Stimulated activated CD4-positive, alpha-beta T cell treated with anti-CD3 and anti-CD28 coated beads, Interleukin-1b, Interleukin-23, amount 100 ng/mL, for 48 hours (primary cell): ENCODE data around the gene MAZ.
A peak's percentile ranks its signal among the peaks of the same experiment; 100 is the strongest.
"Not testable (repeated sequence)": the region's sequence is repeated elsewhere in the genome, so short reads cannot be mapped to it uniquely, and the experiment has no call there.

Experiments
- DNase-seq: peaks from one replicate; pipeline ENCODE4 v3.0.0-alpha.2; 2020

The MAZ gene

GRCh38 chr16:29784901-29785500 lies 21.3 kb upstream of the MAZ start:
- DNase-seq, result peak; percentile 74

DNA sequence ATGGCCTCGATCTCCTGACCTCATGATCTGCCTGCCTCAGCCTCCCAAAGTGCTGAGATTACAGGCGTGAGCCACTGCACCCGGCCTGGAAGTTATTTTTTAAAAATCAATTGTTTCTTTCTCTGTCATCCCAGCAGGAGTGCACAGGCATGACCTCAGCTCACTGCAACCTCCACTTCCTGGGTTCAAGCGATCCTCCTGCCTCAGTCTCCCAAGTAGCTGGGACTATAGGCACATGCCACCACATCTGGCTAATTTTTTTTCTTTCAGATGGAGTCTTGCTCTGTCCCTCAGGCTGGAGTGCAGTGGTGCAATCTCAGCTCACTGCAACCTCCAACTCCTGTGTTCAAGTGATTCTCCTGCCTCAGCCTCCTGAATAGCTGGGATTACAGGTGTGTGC lies 19.2 kb upstream of the MAZ start:
- DNase-seq, result not testable (repeated sequence)

DNA sequence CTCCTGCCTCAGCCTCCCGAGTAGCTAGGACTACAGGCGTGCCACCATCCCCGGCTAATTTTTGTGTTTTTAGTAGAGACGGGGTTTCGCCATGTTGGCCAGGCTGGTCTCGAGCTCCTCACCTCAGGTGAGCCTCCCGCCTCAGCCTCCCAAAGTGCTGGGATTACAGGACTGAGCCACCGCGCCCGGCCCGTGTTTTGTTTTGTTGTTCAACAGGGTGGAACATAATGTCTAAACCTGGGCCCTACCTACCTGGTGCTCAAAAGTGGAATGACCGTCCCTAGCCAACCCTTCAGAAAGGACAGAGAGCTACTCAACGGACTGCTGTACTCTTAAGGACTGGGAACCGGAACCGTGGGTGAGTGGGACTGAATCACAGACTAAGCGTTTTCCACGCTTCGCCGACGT lies 16.6 kb upstream of the MAZ start:
- DNase-seq, result no peak

DNA sequence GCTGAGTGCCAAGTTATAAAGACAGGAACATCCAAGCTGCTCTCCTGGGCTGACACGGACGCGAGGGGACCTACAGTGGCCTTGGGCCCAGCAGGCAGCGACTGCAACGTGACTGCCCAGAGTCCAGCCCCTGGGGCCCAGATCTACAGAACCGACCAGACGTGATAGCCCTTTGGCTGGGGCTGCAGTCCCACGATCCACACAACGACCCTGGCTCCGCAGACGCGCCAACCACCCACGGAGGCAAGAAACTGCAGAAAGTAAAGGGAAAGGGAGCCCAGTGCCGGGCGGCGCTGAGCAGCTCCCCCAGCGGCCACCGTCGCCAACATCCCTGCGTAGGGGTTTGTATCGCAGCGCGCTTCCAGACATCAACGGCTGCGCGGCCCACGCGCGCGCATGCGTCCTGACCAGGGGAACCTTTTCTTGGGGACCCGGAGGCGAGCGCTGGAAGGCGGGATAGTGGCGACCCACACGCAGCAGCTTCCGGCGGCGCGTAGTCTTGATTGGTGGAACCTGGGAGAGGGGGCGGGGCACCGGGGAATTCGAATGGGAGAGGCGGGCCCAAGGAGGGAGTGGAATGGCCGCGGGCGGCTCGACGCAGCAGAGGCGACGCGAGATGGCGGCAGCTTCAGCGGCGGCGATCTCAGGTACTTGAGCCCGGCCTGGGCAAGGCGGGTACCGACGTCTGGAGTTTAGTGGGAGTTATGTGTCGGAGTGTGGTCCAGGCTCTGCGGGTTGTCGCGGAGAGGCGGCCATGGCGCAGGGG lies 16.0 kb upstream of the MAZ start, which contains the start of gene KIF22:
Gene KIF22, plus strand, starts transcription at position 569 of the 766 bp plus-strand sequence. Its CDS starts 9 bp downstream, at position 578.
- DNase-seq, result peak; percentile 100

DNA sequence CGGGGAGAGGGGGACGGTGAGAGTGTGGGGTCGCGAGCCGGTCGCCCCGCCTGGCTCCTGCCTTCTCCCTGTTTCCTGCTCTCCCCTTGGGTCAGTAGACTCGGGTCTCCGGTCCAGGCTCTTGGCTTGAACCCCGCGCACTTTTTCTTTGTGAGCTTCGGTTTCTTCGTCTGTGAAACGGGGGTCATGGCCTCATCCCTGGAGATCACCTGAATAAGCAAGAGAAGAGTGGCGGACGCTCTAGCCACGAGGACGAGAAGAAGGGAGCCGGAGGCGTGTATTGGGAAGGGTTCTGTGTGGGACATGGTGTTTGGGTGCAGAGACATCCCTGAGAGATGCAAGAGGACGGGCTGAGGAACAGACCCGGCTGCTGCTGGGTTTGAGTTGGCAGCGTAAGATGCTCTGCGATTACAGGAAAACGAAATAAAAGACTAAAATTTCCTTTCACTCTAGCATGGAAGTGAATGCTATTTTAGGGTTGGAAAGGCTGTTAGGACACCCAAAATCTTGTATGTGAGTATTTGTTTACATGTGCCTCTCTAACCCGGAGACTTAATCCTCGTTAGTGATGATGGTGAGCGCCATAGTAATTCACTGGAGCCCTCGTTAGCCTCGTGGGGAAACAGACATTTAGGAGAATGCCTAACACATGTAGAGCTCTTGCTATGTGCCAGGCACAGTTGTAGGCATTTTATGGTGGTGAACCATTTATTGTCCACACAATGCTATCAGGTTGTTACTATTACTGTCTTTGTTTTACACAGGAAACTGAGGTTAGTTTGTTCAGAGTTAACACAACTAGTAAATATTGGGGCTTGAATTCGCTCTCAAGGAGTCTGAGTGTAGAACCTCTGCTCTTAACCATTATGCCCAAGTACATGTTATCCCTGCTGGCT lies 15.1 kb upstream of the MAZ start:
- DNase-seq, result no peak

- DNase-seq, result no peak
Observed at GRCh38 chr16:29791845-29792807, 14.2 kb upstream of the MAZ start.

- not testable (repeated sequence) for DNase-seq
Observed at GRCh38 chr16:29793153-29793552, 13.2 kb upstream of the MAZ start.

- DNase-seq, result no peak
Observed at GRCh38 chr16:29794231-29794710, 12.1 kb upstream of the MAZ start.

- no peak for DNase-seq
Observed at GRCh38 chr16:29802416-29802935, 3.9 kb upstream of the MAZ start.

- DNase-seq, result no peak
Observed at GRCh38 chr16:29804020-29804419, 2.3 kb upstream of the MAZ start.

DNA sequence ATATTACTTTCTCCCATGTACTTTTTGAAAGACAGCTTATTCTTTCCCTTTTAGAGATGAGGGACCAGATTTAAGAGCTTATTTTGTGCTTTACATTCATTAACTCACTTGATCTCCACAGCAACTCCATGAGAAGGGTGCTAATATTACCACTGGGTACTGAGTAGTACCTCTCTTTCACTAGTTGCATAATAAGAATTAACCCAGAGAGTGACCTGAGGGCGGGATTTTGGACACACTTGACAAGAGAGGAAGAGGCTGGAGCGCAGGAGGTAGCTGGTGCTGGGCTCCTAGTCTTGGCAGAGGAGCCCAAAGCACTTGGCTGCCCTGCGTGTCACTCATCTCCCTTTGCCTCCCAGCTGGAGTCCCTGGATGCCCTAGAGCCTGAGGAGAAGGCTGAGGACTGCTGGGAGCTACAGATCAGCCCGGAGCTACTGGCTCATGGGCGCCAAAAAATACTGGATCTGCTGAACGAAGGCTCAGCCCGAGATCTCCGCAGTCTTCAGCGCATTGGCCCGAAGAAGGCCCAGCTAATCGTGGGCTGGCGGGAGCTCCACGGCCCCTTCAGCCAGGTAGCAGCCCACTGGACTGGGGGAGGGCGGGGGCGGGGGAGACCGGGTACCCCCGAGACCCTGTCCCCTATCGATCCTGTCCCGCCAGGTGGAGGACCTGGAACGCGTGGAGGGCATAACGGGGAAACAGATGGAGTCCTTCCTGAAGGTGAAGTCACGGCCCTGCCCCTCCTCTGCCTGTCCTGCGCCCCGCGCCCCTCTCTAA lies 1.7 kb upstream of the MAZ start:
- DNase-seq, result no peak

- peak; percentile 98 for DNase-seq
Observed at GRCh38 chr16:29805232-29806098, 864 bp upstream of the MAZ start.

DNA sequence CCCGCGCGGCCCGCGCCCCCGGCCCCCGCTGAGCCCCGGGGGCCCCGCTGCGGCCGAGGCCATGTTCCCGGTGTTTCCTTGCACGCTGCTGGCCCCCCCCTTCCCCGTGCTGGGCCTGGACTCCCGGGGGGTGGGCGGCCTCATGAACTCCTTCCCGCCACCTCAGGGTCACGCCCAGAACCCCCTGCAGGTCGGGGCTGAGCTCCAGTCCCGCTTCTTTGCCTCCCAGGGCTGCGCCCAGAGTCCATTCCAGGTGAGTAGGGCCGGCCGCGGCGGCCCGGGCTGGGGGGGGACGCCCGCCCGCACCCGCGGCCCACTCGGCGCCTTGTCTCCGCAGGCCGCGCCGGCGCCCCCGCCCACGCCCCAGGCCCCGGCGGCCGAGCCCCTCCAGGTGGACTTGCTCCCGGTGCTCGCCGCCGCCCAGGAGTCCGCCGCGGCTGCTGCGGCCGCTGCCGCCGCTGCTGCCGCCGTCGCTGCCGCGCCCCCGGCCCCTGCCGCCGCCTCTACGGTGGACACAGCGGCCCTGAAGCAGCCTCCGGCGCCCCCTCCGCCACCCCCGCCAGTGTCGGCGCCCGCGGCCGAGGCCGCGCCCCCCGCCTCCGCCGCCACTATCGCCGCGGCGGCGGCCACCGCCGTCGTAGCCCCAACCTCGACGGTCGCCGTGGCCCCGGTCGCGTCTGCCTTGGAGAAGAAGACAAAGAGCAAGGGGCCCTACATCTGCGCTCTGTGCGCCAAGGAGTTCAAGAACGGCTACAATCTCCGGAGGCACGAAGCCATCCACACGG lies 504 bp downstream of the MAZ start:
- DNase-seq, result peak; percentile 74

DNA sequence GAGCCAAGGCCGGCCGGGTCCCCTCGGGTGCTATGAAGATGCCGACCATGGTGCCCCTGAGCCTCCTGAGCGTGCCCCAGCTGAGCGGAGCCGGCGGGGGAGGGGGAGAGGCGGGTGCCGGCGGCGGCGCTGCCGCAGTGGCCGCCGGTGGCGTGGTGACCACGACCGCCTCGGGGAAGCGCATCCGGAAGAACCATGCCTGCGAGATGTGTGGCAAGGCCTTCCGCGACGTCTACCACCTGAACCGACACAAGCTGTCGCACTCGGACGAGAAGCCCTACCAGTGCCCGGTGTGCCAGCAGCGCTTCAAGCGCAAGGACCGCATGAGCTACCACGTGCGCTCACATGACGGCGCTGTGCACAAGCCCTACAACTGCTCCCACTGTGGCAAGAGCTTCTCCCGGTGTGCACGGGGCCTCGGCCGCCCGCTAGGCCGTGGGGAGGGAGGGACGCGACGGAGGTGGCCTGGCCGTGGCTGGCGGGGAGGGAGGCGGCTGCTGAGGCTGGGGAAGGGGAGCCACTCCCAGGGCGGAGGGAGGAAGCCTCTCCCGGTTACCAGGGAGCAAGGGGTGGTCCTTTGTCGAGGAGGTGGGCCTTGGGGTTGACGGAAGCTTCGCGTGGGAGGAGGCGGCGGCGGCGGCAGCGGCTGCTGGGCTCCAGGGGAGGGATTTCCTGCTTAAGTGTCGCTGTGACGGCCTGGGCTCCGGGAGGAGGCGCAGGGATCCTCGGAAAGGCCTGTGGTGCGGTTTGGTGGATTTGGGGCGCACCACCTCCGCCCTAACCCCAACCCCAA lies 1.3 kb downstream of the MAZ start:
- peak; percentile 89 for DNase-seq

DNA sequence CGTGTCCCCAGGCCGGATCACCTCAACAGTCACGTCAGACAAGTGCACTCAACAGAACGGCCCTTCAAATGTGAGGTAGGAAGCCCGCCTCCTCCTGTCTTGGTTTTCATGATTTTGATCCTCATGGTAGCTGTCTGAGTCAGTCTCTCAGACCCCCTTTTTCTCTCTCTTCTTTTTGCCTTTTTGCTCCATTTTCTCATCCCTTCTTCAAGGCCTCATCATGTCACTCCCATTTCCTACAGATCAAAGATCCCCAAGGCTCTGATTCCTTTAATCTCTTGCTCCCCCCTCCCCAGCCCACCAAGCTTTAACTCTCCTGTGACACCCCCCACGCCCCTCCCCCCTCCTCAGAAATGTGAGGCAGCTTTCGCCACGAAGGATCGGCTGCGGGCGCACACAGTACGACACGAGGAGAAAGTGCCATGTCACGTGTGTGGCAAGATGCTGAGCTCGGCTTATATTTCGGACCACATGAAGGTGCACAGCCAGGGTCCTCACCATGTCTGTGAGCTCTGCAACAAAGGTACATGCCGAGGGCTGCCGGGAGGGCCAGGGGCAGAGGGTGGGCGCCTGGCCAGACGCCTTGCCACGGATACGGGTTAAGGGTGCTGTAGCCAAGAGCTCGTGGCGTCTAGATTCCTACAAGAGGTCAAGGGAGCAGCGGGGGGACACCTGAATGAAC lies 2.0 kb downstream of the MAZ start:
- no peak for DNase-seq

DNA sequence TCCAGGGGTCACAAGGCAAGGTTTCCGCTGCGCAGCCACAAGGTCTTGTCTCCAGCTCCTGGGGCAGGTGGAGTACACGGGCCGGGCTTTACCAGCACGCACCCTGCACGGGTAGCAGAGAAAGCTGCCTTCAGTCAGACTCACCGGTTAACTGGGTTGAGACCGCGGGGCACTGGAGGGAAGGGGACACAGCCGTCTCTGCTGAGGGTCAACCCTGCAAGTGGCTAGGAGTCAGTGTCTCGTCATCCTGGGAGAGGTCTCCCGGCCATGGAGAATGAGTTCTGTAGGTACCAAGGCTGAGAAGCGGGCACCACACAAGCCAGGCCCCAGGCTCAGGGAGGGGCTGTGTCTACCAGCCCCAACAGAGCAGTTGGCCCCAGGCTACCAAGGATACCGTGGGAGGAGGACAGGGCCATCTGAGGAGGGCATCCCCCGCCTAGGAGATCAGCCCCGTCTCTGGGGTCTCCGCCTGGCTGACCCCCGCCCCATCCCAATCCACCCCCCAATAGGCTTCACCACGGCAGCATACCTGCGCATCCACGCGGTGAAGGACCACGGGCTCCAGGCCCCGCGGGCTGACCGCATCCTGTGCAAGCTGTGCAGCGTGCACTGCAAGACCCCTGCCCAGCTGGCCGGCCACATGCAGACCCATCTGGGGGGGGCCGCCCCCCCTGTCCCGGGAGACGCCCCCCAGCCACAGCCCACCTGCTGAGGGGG lies 2.9 kb downstream of the MAZ start:
- no peak for DNase-seq
